ENCODE data around the gene RAPGEF1.

The RAPGEF1 gene

GRCh38 chr9:131567910-131568309, 172.0 kb downstream of the RAPGEF1 start:
- no peak for TF ChIP-seq SUZ12 (IDR thresholded peaks at IDR 0.05; ENCODE audit: extremely low read depth, insufficient read depth, insufficient read length)
- no peak for DNase-seq (ENCODE audit: low read depth, low spot score)
- H3K36me3 ChIP-seq (ENCODE audit: insufficient read depth, insufficient read length, low read length), result peaks cover 3% of the 10 kb centered on the region
- H3K4me1 ChIP-seq (ENCODE audit: insufficient read depth, insufficient read length), result no peaks in the 10 kb centered on the region
- no peaks in the 10 kb centered on the region for H3K27me3 ChIP-seq (ENCODE audit: insufficient read depth, insufficient read length)
- no peak overlapping the region for H3K4me3 ChIP-seq (ENCODE audit: insufficient read length, low read depth)
- H3K9ac ChIP-seq (ENCODE audit: insufficient read length, low read depth), result no peak overlapping the region
- H3K9me3 ChIP-seq (ENCODE audit: insufficient read depth, low read length), result peaks cover 4% of the 10 kb centered on the region; the same call in 1 of the 2 replicates

- Histone ChIP-seq H3K4me3 (ENCODE audit: insufficient read length, low read depth) (no peak overlapping the region), H3K4me1 (ENCODE audit: insufficient read depth, insufficient read length) (no peaks in the 10 kb centered on the region), H3K27me3 (ENCODE audit: insufficient read depth, insufficient read length) (no peaks in the 10 kb centered on the region), H3K9me3 (ENCODE audit: insufficient read depth, low read length) (peaks cover 10% of the 10 kb centered on the region; the same call in 1 of the 2 replicates), H3K36me3 (ENCODE audit: insufficient read depth, insufficient read length, low read length) (no peaks in the 10 kb centered on the region), H3K9ac (ENCODE audit: insufficient read length, low read depth) (no peak overlapping the region)
- no peak for DNase-seq (ENCODE audit: low read depth, low spot score)
- TF ChIP-seq ZNF274 (IDR thresholded peaks at IDR 0.05; ENCODE audit: low read depth, low read length) (no peak), YY1 (IDR thresholded peaks at IDR 0.05; ENCODE audit: insufficient read depth, insufficient read length) (no peak), SUZ12 (IDR thresholded peaks at IDR 0.05; ENCODE audit: extremely low read depth, insufficient read depth, insufficient read length) (no peak)
These were observed 173.7 kb downstream of the RAPGEF1 start for GRCh38 chr9:131566158-131566557.

DNA sequence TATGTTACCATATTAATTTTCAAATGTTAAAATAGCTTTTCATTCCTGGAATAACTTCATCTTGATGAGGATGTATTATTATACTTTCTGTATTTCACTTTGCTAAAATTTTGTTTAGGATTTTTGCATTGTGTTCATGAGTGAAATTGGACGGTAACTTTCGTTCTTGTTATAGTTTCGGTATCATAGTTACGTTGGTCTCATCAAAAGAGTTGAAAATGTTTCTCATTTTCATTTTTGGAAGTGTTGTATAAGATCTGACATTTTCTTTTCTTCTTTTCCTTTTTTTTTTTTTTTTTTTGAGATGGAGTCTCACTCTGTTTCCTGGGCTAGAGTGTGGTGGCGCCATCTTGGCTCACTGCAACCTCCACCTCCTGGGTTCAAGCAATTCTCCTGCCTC, 174.5 kb downstream of the RAPGEF1 start:
- Histone ChIP-seq H3K9ac (ENCODE audit: insufficient read length, low read depth) (no peak overlapping the region), H3K9me3 (ENCODE audit: insufficient read depth, low read length) (peaks cover 10% of the 10 kb centered on the region; the same call in 1 of the 2 replicates), H3K27me3 (ENCODE audit: insufficient read depth, insufficient read length) (no peaks in the 10 kb centered on the region), H3K36me3 (ENCODE audit: insufficient read depth, insufficient read length, low read length) (no peaks in the 10 kb centered on the region), H3K4me1 (ENCODE audit: insufficient read depth, insufficient read length) (no peaks in the 10 kb centered on the region), H3K4me3 (ENCODE audit: insufficient read length, low read depth) (no peak overlapping the region)
- TF ChIP-seq YY1 (IDR thresholded peaks at IDR 0.05; ENCODE audit: insufficient read depth, insufficient read length), result no peak
- no peak for TF ChIP-seq SUZ12 (IDR thresholded peaks at IDR 0.05; ENCODE audit: extremely low read depth, insufficient read depth, insufficient read length)
- no peak for TF ChIP-seq ZNF274 (IDR thresholded peaks at IDR 0.05; ENCODE audit: low read depth, low read length)
- no peak for DNase-seq (ENCODE audit: low read depth, low spot score)

GRCh38 chr9:131562032-131562959, 177.6 kb downstream of the RAPGEF1 start:
- no peak overlapping the region for H3K9ac ChIP-seq (ENCODE audit: insufficient read length, low read depth)
- H3K9me3 ChIP-seq (ENCODE audit: insufficient read depth, low read length), result peaks cover 10% of the 10 kb centered on the region; the same call in 1 of the 2 replicates
- H3K4me1 ChIP-seq (ENCODE audit: insufficient read depth, insufficient read length), result peaks cover 6% of the 10 kb centered on the region
- DNase-seq (ENCODE audit: low read depth, low spot score), result peak; percentile 38
- H3K27me3 ChIP-seq (ENCODE audit: insufficient read depth, insufficient read length), result no peaks in the 10 kb centered on the region
- no peak for TF ChIP-seq YY1 (IDR thresholded peaks at IDR 0.05; ENCODE audit: insufficient read depth, insufficient read length)
- peaks cover 3% of the 10 kb centered on the region for H3K36me3 ChIP-seq (ENCODE audit: insufficient read depth, insufficient read length, low read length)
- no peak overlapping the region for H3K4me3 ChIP-seq (ENCODE audit: insufficient read length, low read depth)

DNA sequence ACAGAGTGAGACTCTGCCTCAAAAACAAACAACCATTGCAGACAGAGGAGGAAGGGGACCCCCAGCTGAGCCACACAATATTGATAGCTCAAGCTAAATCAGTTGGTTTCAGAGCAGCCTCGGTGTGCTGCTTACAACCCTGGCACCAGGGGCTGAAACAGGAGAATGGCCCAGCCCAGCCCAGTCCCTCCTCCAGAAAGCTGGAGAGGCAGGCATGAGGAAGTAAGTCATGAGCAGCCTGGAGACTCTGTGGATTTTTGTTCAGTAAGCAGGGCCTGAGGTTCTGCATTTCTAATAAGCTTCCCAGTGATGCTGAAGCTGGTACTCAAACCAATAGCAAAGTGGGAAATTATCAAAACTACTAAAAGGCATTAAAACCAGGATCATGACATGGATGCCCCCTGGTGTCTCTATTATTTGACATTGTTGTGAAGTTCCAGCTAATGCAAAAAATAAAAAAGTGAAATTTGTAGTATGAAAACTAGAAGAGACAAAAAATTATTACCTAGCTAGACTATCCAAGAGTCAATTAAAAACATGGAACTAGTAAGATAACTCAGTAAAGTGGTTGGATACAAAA, 180.4 kb downstream of the RAPGEF1 start:
- peaks cover 19% of the 10 kb centered on the region for H3K27me3 ChIP-seq (ENCODE audit: insufficient read depth, insufficient read length)
- H3K9me3 ChIP-seq (ENCODE audit: insufficient read depth, low read length), result peaks cover 10% of the 10 kb centered on the region; the same call in 1 of the 2 replicates
- H3K4me1 ChIP-seq (ENCODE audit: insufficient read depth, insufficient read length), result peaks cover 13% of the 10 kb centered on the region
- no peak for DNase-seq (ENCODE audit: low read depth, low spot score)
- H3K4me3 ChIP-seq (ENCODE audit: insufficient read length, low read depth), result no peak overlapping the region
- TF ChIP-seq SUZ12 (IDR thresholded peaks at IDR 0.05; ENCODE audit: extremely low read depth, insufficient read depth, insufficient read length), result no peak
- TF ChIP-seq YY1 (IDR thresholded peaks at IDR 0.05; ENCODE audit: insufficient read depth, insufficient read length), result no peak
- no peak for TF ChIP-seq ZNF274 (IDR thresholded peaks at IDR 0.05; ENCODE audit: low read depth, low read length)
- no peak overlapping the region for H3K9ac ChIP-seq (ENCODE audit: insufficient read length, low read depth)
- H3K36me3 ChIP-seq (ENCODE audit: insufficient read depth, insufficient read length, low read length), result peaks cover 6% of the 10 kb centered on the region

DNA sequence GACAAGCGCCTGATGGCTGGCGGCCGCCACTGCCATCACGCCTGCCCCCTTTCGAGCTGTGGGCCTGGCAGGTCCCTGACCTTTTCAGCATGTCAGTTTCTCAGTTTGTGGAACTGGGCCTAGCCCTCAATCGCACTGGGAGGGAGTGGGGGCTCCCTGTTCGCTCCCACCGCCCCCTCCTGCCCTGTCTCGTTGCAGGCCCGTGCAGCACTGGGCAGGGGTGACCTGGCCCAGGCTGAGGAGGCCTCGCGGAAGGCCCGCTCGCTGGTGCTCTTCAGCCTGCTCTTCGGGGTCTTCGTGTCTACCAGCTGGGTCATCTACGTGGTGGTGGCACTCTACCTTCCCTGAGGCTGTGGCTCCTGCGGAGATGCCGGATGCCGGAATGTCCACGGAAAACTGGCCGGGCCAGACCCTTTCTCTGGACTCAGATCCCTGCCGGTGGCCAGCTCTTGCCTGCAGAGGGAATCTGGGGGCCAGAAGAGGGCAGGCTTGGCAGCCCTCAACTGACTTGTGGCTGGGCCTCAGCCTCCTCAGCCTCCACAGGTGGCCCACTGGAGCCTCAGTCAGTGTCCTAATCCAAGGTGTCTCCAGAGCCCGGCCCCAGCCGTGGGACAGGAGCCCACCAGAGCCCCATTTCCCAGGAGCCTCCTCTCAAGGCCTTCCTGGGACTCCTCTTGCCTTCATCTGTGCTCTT, 181.9 kb downstream of the RAPGEF1 start:
- DNase-seq (ENCODE audit: low read depth, low spot score), result no peak

More for the DNA sequence above, 181.9 kb downstream of the RAPGEF1 start:
- Histone ChIP-seq H3K9me3 (ENCODE audit: insufficient read depth, low read length) (peaks cover 16% of the 10 kb centered on the region; the same call in 1 of the 2 replicates), H3K4me3 (ENCODE audit: insufficient read length, low read depth) (no peak overlapping the region), H3K9ac (ENCODE audit: insufficient read length, low read depth) (no peak overlapping the region), H3K36me3 (ENCODE audit: insufficient read depth, insufficient read length, low read length) (peaks cover 6% of the 10 kb centered on the region), H3K4me1 (ENCODE audit: insufficient read depth, insufficient read length) (peaks cover 13% of the 10 kb centered on the region), H3K27me3 (ENCODE audit: insufficient read depth, insufficient read length) (peaks cover 27% of the 10 kb centered on the region)
- TF ChIP-seq YY1 (IDR thresholded peaks at IDR 0.05; ENCODE audit: insufficient read depth, insufficient read length) (no peak), ZNF274 (IDR thresholded peaks at IDR 0.05; ENCODE audit: low read depth, low read length) (no peak), SUZ12 (IDR thresholded peaks at IDR 0.05; ENCODE audit: extremely low read depth, insufficient read depth, insufficient read length) (no peak)

All from NT2/D1 (cell line).